GM23248 (cell line): Measurements from ENCODE around the gene FOXRED2.

Source experiments
- EZH2 ChIP-seq: fragments of 200-600 bp; sonication (generic); IDR thresholded peaks from 2 replicates; pipeline ENCODE4 v1.6.1; 2018; ENCODE audit warnings: antibody characterized with exemption, mild to moderate bottlenecking; ENCODE audit not compliant: insufficient read depth, poor library complexity, severe bottlenecking
- EZH2phosphoT487 ChIP-seq: fragments of 200-600 bp; sonication (generic); IDR thresholded peaks from 2 replicates; pipeline ENCODE4 v1.6.1; 2018; ENCODE audit warnings: antibody characterized with exemption, moderate library complexity, mild to moderate bottlenecking, low read depth; ENCODE audit not compliant: insufficient read depth

- TF ChIP-seq EZH2 = no peak
- no peak for TF ChIP-seq EZH2phosphoT487
These were observed 13.6 kb upstream of the FOXRED2 start for GRCh38 chr22:36520423-36520822.
